Upper lobe of left lung (tissue), 6 donors: Measurements from ENCODE around the gene SNHG17. TPM values are rescaled to one million over a fixed set of nuclear protein-coding genes. Genes with fewer than 3 reads are reported as not detected.
"Not testable (repeated sequence)": the region's sequence is repeated elsewhere in the genome, so short reads cannot be mapped to it uniquely, and the experiment has no call there.

Source experiments
- ATAC-seq, 2 donors: fragments of 200-7000 bp; cut with Tn5 transposase; one replicate each; pipeline ENCODE4 v1.9.1; 2022; ENCODE audit warnings: mild to moderate bottlenecking in 2 of 2, moderate library complexity in 2 of 2; ENCODE audit not compliant: low FRiP score in 2 of 2
- DNase-seq, 2 donors: peaks; one replicate each; pipeline ENCODE4 v3.0.0-alpha.2; 2019 to 2020
- H3K27ac ChIP-seq, 4 donors: fragments of 200-600 bp; sonication (generic); one replicate each; pipeline ENCODE4 v1.5.1; 2016 to 2019
- H3K27me3 ChIP-seq, 4 donors: fragments of 200-600 bp; sonication (generic); one replicate each; pipeline ENCODE4 v1.5.1; 2017 to 2019
- H3K36me3 ChIP-seq, 4 donors: fragments of 200-600 bp; sonication (generic); one replicate each; pipeline ENCODE4 v1.5.1; 2016 to 2019
- H3K4me1 ChIP-seq, 4 donors: fragments of 200-600 bp; sonication (generic); one replicate each; pipeline ENCODE4 v1.5.1; 2018 to 2019
- H3K4me3 ChIP-seq, 4 donors: fragments of 200-600 bp; sonication (generic); one replicate each; pipeline ENCODE4 v1.5.1; 2017 to 2019; ENCODE audit warnings: mild to moderate bottlenecking in 2 of 4, moderate library complexity in 1 of 4
- H3K9me3 ChIP-seq, 4 donors: fragments of 200-600 bp; sonication (generic); one replicate each; pipeline ENCODE4 v1.5.1; 2018 to 2019
- EP300 ChIP-seq, 4 donors: sonication (generic); formaldehyde crosslinking; IDR thresholded peaks; one replicate each; pipeline ENCODE4 v1.5.1; 2017; ENCODE audit warnings: antibody characterized with exemption in 4 of 4, control low read depth in 2 of 4
- POLR2A ChIP-seq, 4 donors: fragments of 450-650 bp; IDR thresholded peaks; one replicate each; pipeline ENCODE4 v1.5.1; 2016 to 2017; ENCODE audit warnings: antibody characterized with exemption in 4 of 4, mild to moderate bottlenecking in 2 of 4
- POLR2AphosphoS5 ChIP-seq, 2 donors: sonication (generic); formaldehyde crosslinking; IDR thresholded peaks; one replicate each; pipeline ENCODE4 v1.5.1; 2017; ENCODE audit warnings: antibody characterized with exemption in 2 of 2
- WGBS, 2 donors: methylation state at CpG; one replicate each; pipeline ENCODE4 v1.1.5; 2017 to 2018; 5-methylcytosine and 5-hydroxymethylcytosine counted together
- total RNA-seq, 6 donors: library from RNA; depleted of rRNA in 4 of 6; stranded (reverse); fragments of >200 nt in 4 of 6; gene quantifications; one replicate each; pipeline versions ENCODE4 v1.1.0 to v1.2.1, GENCODE V29; 2016 to 2021
- TF ChIP-seq, protein P1 (sequence below), 6 experiments: fragments of 450-650 bp in 4 of 6; fragments of 200-600 bp in 2 of 6; sonication (generic) in 2 of 6; IDR thresholded peaks; one replicate each; pipeline ENCODE4 v1.5.1; 2016 to 2019; ENCODE audit warnings: antibody characterized with exemption in 6 of 6
- donor health status: DM: no; HTN: no; CAD: no; lungs with moderate emphysema.
- donor health status: DM: no; HTN: yes; CAD: no; lungs with severe emphysema.

The SNHG17 gene
- total RNA-seq, 6 donors from 2014 or later = 14.7 to 40.0 (median 20.3) TPM

DNA sequence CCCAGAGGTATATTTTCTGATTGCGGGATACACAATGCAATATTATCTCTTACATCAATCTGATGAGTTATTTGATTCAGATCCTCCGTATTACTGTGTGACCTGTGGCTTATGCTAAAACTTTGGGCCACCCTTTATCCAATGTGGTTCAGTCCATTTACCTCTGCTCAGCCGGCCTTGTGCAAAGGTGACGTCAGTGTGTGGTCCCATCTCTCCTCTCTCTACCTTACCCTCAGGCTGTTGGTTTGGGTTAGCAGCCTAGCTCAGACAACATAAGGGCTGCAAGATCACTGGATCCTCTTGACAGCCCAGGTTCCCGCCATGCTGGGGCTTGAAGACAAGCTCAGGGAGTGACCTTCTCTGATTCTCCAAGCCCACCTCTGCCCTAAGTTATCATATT, 33.0 kb downstream of the SNHG17 start:
- Histone ChIP-seq H3K4me1 (no peaks in the 10 kb centered on the region), H3K27ac (no peak overlapping the region), H3K9me3 (no peaks in the 10 kb centered on the region), H3K36me3 (no peaks in the 10 kb centered on the region), H3K4me3 (no peak overlapping the region), H3K27me3 (no peaks in the 10 kb centered on the region)
- no peak for DNase-seq
- no peak for ATAC-seq
- 98 to 100% methylated on average over 5 of the region's 5 CpGs for WGBS, 2 donors
- no peak for TF ChIP-seq EP300 (IDR thresholded peaks at IDR 0.05)
- TF ChIP-seq POLR2AphosphoS5 (IDR thresholded peaks at IDR 0.05) = no peak

DNA sequence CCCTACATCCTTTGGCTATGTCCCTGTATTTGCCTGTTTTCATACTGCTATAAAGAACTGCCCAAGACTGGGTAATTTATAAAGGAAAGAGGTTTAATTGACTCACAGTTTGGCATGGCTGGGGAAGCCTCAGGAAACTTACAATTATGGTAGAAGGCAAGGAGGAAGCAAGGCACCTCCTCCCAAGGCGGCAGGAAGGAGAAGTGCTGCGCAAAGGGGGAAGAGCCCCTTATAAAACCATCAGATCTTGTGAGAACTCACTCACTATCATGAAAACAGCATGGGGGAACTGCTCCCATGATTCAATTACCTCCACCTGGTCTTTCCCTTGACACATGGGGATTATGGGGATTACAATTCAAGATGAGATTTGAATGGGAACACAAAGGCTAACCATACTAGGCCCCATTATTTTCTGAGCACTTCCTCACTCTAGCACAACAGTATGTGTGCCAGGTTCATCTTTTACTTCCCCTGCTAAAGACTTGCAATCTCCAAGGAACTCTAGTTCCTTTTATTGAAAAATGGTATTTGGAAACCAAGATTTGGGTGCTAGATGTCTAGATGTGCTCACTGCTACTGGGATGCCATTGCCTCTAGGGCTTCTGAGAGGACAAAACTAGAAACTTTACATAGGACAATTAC, 39.3 kb downstream of the SNHG17 start:
- H3K4me1 ChIP-seq, H3K36me3 ChIP-seq, DNase-seq, H3K9me3 ChIP-seq, H3K27me3 ChIP-seq, H3K4me3 ChIP-seq: not testable (repeated sequence)
- H3K27ac ChIP-seq = peak overlapping the region in 1 of 4 donors; percentile 10
- WGBS, 2 donors = 51 to 53% methylated on average over 2 of the region's 2 CpGs
- peak in 1 of 2 donors; percentile 38 for ATAC-seq

DNA sequence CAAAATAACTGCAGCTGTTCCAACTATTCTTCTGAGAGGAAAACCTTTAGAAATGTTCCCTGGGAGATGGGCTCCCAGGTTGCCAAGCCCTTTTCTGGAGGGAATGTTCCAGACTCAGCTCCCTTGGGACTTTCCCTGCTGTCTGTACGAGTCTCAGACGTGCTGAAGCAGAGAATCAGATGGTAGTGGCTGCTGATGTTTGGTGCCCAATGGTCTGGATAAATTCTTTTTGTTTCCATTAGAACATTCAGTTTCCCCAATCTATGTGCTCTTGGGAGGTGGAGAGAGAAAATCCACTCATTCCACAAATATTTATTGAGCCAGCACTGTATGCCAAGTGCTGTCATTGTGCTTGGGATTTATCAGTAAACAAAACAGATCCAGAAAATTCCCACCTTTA, 40.0 kb downstream of the SNHG17 start:
- no peak for DNase-seq
- TF ChIP-seq, protein P1, sequence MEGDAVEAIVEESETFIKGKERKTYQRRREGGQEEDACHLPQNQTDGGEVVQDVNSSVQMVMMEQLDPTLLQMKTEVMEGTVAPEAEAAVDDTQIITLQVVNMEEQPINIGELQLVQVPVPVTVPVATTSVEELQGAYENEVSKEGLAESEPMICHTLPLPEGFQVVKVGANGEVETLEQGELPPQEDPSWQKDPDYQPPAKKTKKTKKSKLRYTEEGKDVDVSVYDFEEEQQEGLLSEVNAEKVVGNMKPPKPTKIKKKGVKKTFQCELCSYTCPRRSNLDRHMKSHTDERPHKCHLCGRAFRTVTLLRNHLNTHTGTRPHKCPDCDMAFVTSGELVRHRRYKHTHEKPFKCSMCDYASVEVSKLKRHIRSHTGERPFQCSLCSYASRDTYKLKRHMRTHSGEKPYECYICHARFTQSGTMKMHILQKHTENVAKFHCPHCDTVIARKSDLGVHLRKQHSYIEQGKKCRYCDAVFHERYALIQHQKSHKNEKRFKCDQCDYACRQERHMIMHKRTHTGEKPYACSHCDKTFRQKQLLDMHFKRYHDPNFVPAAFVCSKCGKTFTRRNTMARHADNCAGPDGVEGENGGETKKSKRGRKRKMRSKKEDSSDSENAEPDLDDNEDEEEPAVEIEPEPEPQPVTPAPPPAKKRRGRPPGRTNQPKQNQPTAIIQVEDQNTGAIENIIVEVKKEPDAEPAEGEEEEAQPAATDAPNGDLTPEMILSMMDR (IDR thresholded peaks at IDR 0.05) = no peak
- TF ChIP-seq POLR2A (IDR thresholded peaks at IDR 0.05) (no peak), POLR2AphosphoS5 (IDR thresholded peaks at IDR 0.05) (no peak), EP300 (IDR thresholded peaks at IDR 0.05) (no peak)
- no peaks in the 10 kb centered on the region for H3K27me3 ChIP-seq
- ATAC-seq = no peak
- peaks cover 0 to 8% (median 4%) of the 10 kb centered on the region in 4 donors for H3K4me1 ChIP-seq
- no peak overlapping the region for H3K4me3 ChIP-seq
- no peaks in the 10 kb centered on the region for H3K9me3 ChIP-seq
- H3K27ac ChIP-seq = peak overlapping the region in 1 of 4 donors; percentile 10
- H3K36me3 ChIP-seq = no peaks in the 10 kb centered on the region
- WGBS, 2 donors = 22 to 54% methylated on average over 2 of the region's 2 CpGs

DNA sequence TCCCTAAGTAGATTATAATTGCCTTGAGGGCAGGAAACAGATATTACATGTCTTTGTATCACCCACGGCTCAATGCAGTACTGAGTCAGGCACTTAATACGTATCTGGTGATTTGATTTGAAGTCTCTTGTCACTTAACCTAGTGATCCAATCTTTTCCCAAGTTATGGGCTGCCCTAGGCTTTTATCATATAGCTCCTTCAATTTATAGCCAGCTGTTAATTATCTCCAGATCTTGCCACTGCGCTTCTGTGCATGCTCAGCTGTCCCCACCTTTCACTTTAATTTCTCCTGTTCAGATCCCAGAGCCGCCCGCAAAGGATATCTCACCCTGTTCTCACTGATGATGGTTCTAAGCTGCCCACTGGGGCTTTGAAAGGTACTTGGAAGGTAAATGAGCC, 41.9 kb downstream of the SNHG17 start:
- 81 to 89% methylated on average over 5 of the region's 5 CpGs for WGBS, 2 donors
- Histone ChIP-seq H3K27me3 (no peaks in the 10 kb centered on the region), H3K9me3 (no peaks in the 10 kb centered on the region), H3K4me1 (peaks cover 0 to 8% (median 4%) of the 10 kb centered on the region in 4 donors), H3K36me3 (no peaks in the 10 kb centered on the region), H3K27ac (no peak overlapping the region), H3K4me3 (no peak overlapping the region)
- DNase-seq (no peak), ATAC-seq (no peak)
- TF ChIP-seq, protein P1 (IDR thresholded peaks at IDR 0.05) = no peak
- TF ChIP-seq POLR2A (IDR thresholded peaks at IDR 0.05) (no peak), POLR2AphosphoS5 (IDR thresholded peaks at IDR 0.05) (no peak), EP300 (IDR thresholded peaks at IDR 0.05) (no peak)

DNA sequence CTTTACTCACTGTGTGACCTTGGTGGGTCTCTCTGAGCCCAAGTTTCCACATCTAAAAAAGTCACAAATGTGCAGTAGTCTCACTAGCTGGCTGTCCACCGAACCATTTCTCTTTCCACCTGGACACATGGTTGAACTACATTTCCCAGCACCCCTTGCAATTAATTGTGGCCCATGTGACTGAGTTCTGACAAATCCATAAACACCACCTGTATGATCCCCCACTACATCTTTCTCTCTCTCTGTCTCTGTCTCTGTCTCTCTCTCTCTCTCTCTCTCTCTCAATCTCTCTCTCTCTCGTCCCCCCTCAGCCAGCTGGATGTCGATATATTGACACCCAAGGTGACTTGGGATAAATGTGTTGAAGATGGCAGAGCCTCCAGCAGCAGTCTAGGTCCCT, 42.8 kb downstream of the SNHG17 start:
- 72 to 75% methylated on average over 3 of the region's 3 CpGs for WGBS, 2 donors
- TF ChIP-seq POLR2AphosphoS5 (IDR thresholded peaks at IDR 0.05) (no peak), POLR2A (IDR thresholded peaks at IDR 0.05) (no peak), EP300 (IDR thresholded peaks at IDR 0.05) (no peak)
- TF ChIP-seq, protein P1 (IDR thresholded peaks at IDR 0.05) = no peak
- no peaks in the 10 kb centered on the region for H3K9me3 ChIP-seq
- H3K27me3 ChIP-seq = no peaks in the 10 kb centered on the region
- H3K27ac ChIP-seq = no peak overlapping the region
- peaks cover 0 to 8% (median 4%) of the 10 kb centered on the region in 4 donors for H3K4me1 ChIP-seq
- H3K4me3 ChIP-seq = no peak overlapping the region
- no peak for ATAC-seq
- no peaks in the 10 kb centered on the region for H3K36me3 ChIP-seq
- no peak for DNase-seq

DNA sequence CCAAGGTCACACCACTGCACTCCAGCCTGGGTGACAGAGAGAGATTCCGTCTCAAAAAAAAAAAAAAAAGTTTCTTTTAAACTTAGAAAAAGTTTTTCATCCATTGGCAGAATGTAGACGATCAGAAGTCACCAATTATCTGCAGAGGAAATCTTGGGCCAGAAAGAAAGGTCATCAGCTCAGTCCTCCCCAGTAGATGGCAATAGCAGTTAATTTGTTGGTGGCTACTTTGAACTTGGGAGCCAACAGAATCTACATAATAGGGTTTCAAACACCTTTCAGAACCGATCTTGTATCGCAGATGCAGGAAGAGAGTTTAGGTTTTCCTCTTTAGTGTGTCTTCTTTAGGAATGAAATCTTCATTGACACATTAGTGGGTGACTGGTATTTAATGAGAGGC, 47.2 kb downstream of the SNHG17 start:
- ATAC-seq = no peak
- no peaks in the 10 kb centered on the region for H3K4me1 ChIP-seq
- no peaks in the 10 kb centered on the region for H3K36me3 ChIP-seq
- no peak overlapping the region for H3K27ac ChIP-seq
- 68 to 75% methylated on average over 4 of the region's 4 CpGs for WGBS, 2 donors
- DNase-seq = no peak
- no peaks in the 10 kb centered on the region for H3K27me3 ChIP-seq
- TF ChIP-seq, protein P1 (IDR thresholded peaks at IDR 0.05) = no peak
- TF ChIP-seq POLR2A (IDR thresholded peaks at IDR 0.05) = no peak
- TF ChIP-seq EP300 (IDR thresholded peaks at IDR 0.05) = no peak
- TF ChIP-seq POLR2AphosphoS5 (IDR thresholded peaks at IDR 0.05) = no peak
- H3K9me3 ChIP-seq = no peaks in the 10 kb centered on the region
- no peak overlapping the region for H3K4me3 ChIP-seq
